ENCODE data around the gene PGGHG. TPM values are rescaled to one million over a fixed set of nuclear protein-coding genes. Genes with fewer than 3 reads are reported as not detected.

Gene PGGHG
- total and polyA plus RNA-seq, 2 of the 13 experiments (the other 11 are each of a cell fraction or from before 2014, with no cell fraction given), result 5.9 to 14.8 TPM

GRCh38 chr11:240315-240714 is 48.6 kb upstream of the PGGHG start:
- H3K79me2 ChIP-seq (ENCODE audit: insufficient read depth, low read length), result peaks cover 26% of the 10 kb centered on the region
- peaks cover 5 to 40% of the 10 kb centered on the region in 2 experiments; a peak in 4 of 5 replicates for H3K36me3 ChIP-seq (replicated peaks in 1 of 2; ENCODE audit: control insufficient read depth in 1 of 2, insufficient read depth in 2 of 2, low read length in 2 of 2)
- no peaks in the 10 kb centered on the region; a peak in 1 of 5 replicates for H3K27me3 ChIP-seq (ENCODE audit: control insufficient read depth in 1 of 2, insufficient read depth in 2 of 2, low read length in 2 of 2)
- in situ Hi-C loops (cut with HindIII; ENCODE audit: extremely low pct_ligation_motif_present, low pct_unique_long_range_greater_than_20kb), result no loop called here
- CTCF ChIA-PET (ENCODE audit: low intra/inter-chr PET ratio, low total read pairs), result interaction anchor here (0.7 kb wide), 1 partner anchor 1847 kb away, joined by 3 read pairs; no protein-coding TSS in a partner anchor
- FAIRE-seq, result no peak
- H3K4me2 ChIP-seq (ENCODE audit: low read depth, low read length), result no peak overlapping the region
- DNase-seq (ENCODE audit: low spot score), result no peak
- TF ChIP-seq FIP1L1 (IDR thresholded peaks at IDR 0.05; ENCODE audit: borderline replicate concordance, insufficient read depth, low read depth, low read length) (no peak), AGO2 (optimal IDR thresholded peaks at IDR 0.05; ENCODE audit: low read depth, low read length) (no peak), ZFP36 (IDR thresholded peaks at IDR 0.05; ENCODE audit: borderline replicate concordance, low read depth, low read length, partially characterized antibody) (no peak), REST (IDR thresholded peaks at IDR 0.05; ENCODE audit: borderline replicate concordance in 1 of 2, low read depth in 1 of 2, low read length in 2 of 2) (no peak), MIXL1 (CRISPR knock-in tag; IDR thresholded peaks at IDR 0.05) (no peak), CHD4 (IDR thresholded peaks at IDR 0.05; ENCODE audit: borderline replicate concordance, low read length) (no peak), ZSCAN30 (CRISPR knock-in tag; IDR thresholded peaks at IDR 0.05) (no peak), GLI4 (CRISPR knock-in tag; IDR thresholded peaks at IDR 0.05; ENCODE audit: borderline replicate concordance) (no peak), FLYWCH1 (CRISPR knock-in tag; IDR thresholded peaks at IDR 0.05) (no peak), ZNF580 (CRISPR knock-in tag; IDR thresholded peaks at IDR 0.05; ENCODE audit: borderline replicate concordance, low read depth) (no peak), ZMYM2 (CRISPR knock-in tag; IDR thresholded peaks at IDR 0.05) (no peak), NFIB (CRISPR knock-in tag; IDR thresholded peaks at IDR 0.05; ENCODE audit: borderline replicate concordance) (no peak), TAF1 (CRISPR knock-in tag; IDR thresholded peaks at IDR 0.05) (no peak), GPN1 (CRISPR knock-in tag; IDR thresholded peaks at IDR 0.05; ENCODE audit: borderline replicate concordance) (no peak)
- H3K4me1 ChIP-seq (ENCODE audit: insufficient read depth, low read length), result peaks cover 17% of the 10 kb centered on the region
- no TSS peak for BruUV-seq (replicated peaks)
- no peak for ATAC-seq
- H4K20me1 ChIP-seq (ENCODE audit: insufficient read depth, low read length), result no peaks in the 10 kb centered on the region
- POLR2A ChIA-PET, result no interaction called here
- H2AFZ ChIP-seq (ENCODE audit: low read length), result no peak overlapping the region
- H3K9ac ChIP-seq (ENCODE audit: insufficient read depth, low read depth, low read length), result no peak overlapping the region
- no peak overlapping the region for H3K4me3 ChIP-seq (replicated peaks in 1 of 3; ENCODE audit: insufficient read depth in 1 of 3, low read depth in 2 of 3, low read length in 3 of 3)
- WGBS (ENCODE audit: low lambda C conversion rate), result 96% methylated on average over 1 of the region's 1 CpG
- intact Hi-C loops (cut with micrococcal nuclease; ENCODE audit: unreplicated experiment), result no loop called here
- no peak overlapping the region for H3K27ac ChIP-seq (ENCODE audit: extremely low read length, insufficient read depth, low read length)
- H3K9me3 ChIP-seq (ENCODE audit: low read length), result no peaks in the 10 kb centered on the region
